ENCODE measurements around the gene DMRTC2.

The DMRTC2 gene

DNA sequence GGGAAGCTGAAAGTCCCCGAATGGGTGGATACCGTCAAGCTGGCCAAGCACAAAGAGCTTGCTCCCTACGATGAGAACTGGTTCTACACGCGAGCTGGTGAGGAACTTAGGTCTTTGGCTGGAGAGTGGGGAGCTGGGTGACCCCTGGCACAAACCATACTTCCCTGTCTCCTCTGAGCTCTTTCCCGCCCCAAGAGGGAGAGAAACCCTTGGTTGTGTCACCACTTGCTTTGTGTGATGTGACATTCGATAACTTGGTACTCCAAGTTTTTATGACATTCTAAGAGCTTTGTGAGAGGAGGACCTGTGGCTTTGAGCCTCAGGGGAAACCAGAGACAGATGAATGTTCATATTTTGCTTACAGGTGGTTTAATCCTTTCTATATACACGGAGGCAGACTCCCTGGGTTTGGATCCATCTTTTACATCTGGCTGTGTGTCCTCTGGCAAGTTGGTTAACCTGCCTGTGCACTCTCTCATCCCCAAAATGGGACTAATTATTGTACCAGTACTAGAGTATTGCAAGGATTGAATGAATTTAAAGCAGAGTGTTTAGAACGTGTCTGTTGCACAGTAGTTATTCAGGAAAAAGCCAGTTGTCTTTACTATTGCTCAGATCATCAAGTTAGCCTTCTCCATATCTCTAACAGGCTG lies 16.4 kb downstream of the DMRTC2 start:
- H3K4me3 ChIP-seq (ENCODE audit: low read depth, low read length) = peak overlapping the region; percentile 89
- ChIA-PET CTCF (interaction anchor here (0.6 to 4.3 kb wide), 7 partner anchors 9 to 382 kb away, joined by 3 to 34 read pairs (median 10); no protein-coding TSS in a partner anchor), POLR2A (interaction anchor here (0.6 to 3.9 kb wide), 8 partner anchors 10 to 97 kb away, joined by 3 to 118 read pairs (median 22); partner anchors contain the start of genes ARHGEF1 and RABAC1)
- peaks cover 56% of the 10 kb centered on the region in 2 experiments for H3K36me3 ChIP-seq (ENCODE audit: control insufficient read depth in 2 of 2, insufficient read depth in 1 of 2, low read length in 2 of 2)
- H3K27ac ChIP-seq (ENCODE audit: extremely low read depth, low read depth, low read length) = peak overlapping the region; percentile 100
- H3K9me3 ChIP-seq (ENCODE audit: control insufficient read depth, insufficient read depth, low read depth, low read length) = no peaks in the 10 kb centered on the region
- TF ChIP-seq ZNF654 (tag by site-specific recombination; IDR thresholded peaks at IDR 0.05; ENCODE audit: low read depth) = no peak
- peak; percentile 95 for TF ChIP-seq SCRT2 (tag by site-specific recombination; IDR thresholded peaks at IDR 0.05)
- TF ChIP-seq SCRT1 (tag by site-specific recombination; IDR thresholded peaks at IDR 0.05; ENCODE audit: borderline replicate concordance) = peak; percentile 97
- 0 out of 2 replicates have a peak, but pooled peaks have one; percentile 21 for TF ChIP-seq ZNF335 (tag by site-specific recombination; conservative IDR thresholded peaks at IDR 0.05)
- TF ChIP-seq, protein P1, sequence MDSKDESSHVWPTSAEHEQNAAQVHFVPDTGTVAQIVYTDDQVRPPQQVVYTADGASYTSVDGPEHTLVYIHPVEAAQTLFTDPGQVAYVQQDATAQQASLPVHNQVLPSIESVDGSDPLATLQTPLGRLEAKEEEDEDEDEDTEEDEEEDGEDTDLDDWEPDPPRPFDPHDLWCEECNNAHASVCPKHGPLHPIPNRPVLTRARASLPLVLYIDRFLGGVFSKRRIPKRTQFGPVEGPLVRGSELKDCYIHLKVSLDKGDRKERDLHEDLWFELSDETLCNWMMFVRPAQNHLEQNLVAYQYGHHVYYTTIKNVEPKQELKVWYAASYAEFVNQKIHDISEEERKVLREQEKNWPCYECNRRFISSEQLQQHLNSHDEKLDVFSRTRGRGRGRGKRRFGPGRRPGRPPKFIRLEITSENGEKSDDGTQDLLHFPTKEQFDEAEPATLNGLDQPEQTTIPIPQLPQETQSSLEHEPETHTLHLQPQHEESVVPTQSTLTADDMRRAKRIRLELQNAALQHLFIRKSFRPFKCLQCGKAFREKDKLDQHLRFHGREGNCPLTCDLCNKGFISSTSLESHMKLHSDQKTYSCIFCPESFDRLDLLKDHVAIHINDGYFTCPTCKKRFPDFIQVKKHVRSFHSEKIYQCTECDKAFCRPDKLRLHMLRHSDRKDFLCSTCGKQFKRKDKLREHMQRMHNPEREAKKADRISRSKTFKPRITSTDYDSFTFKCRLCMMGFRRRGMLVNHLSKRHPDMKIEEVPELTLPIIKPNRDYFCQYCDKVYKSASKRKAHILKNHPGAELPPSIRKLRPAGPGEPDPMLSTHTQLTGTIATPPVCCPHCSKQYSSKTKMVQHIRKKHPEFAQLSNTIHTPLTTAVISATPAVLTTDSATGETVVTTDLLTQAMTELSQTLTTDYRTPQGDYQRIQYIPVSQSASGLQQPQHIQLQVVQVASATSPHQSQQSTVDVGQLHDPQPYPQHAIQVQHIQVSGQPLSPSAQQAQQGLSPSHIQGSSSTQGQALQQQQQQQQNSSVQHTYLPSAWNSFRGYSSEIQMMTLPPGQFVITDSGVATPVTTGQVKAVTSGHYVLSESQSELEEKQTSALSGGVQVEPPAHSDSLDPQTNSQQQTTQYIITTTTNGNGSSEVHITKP (tag by site-specific recombination; IDR thresholded peaks at IDR 0.05) = 0 out of 2 replicates have a peak, but pooled peaks have one; percentile 21
- peaks cover 28% of the 10 kb centered on the region for H3K4me1 ChIP-seq (ENCODE audit: control insufficient read depth, insufficient read depth, low read length)

DNA sequence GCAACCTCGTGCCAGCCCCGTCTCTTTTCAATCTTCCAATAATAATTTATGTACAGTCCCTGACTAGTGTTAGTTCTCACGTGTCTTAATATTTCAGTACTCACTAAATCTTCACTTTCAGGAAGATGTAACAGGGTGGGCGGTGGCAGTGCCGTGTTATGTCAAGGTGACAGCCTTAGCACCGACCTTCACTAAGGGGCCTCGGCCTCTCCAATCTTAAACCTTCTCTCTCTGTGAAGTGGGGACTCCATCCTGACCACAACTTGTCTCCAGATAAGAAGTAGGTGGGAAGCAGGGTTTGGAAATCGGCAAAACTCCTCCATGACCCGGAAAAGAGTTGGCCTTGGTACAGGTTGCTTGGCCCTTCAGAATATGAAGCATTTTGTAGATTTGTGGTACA lies 17.0 kb downstream of the DMRTC2 start:
- TF ChIP-seq ZNF239 (tag by site-specific recombination; IDR thresholded peaks at IDR 0.05) (0 out of 2 replicates have a peak, but pooled peaks have one; percentile 0), ZXDB (tag by site-specific recombination; IDR thresholded peaks at IDR 0.05) (no peak)
- Histone ChIP-seq H3K9me3 (ENCODE audit: control insufficient read depth, insufficient read depth, low read depth, low read length) (no peaks in the 10 kb centered on the region), H3K4me3 (ENCODE audit: low read depth, low read length) (peak overlapping the region; percentile 89), H3K27ac (ENCODE audit: extremely low read depth, low read depth, low read length) (peak overlapping the region; percentile 100), H3K36me3 (ENCODE audit: control insufficient read depth in 2 of 2, insufficient read depth in 1 of 2, low read length in 2 of 2) (peaks cover 62% of the 10 kb centered on the region in 2 experiments), H3K4me1 (ENCODE audit: control insufficient read depth, insufficient read depth, low read length) (peaks cover 31% of the 10 kb centered on the region)
- POLR2A ChIA-PET = interaction anchor here (0.5 to 3.4 kb wide), 9 partner anchors 11 to 97 kb away, joined by 3 to 68 read pairs (median 7); partner anchors contain the start of genes ARHGEF1, CD79A and RABAC1
- CTCF ChIA-PET = interaction anchor here (0.6 to 3.2 kb wide), 5 partner anchors 11 to 1437 kb away, joined by 3 to 21 read pairs (median 4); no protein-coding TSS in a partner anchor

DNA sequence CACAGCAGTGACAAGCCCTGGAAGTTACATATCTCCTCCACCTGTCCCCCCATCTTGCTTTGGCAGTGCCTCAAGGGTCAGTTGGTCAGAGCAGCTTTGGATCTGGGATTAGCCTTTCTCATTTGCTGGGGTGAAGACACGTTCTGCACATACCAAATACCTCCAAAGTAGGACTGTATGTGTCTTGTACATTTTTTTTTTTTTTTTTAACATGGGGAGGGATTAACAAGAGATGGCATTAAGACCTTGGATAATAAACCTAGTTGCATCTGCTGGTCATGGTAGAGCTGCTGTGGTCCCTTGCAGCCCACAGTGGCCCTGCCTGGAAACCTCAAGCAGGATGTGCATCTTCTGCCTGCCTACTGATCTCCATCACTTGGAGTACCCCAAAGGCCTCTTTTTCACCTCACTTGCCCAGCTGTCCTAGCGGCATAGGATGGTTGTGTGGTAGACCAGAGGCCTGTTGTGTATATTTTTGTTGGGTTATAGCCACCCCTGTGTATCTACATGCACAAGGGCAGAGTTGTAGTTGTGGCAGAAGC lies 17.7 kb downstream of the DMRTC2 start:
- ChIA-PET CTCF (interaction anchor here (0.6 to 2.2 kb wide), 6 partner anchors 11 to 1438 kb away, joined by 3 to 19 read pairs (median 4); no protein-coding TSS in a partner anchor), POLR2A (interaction anchor here (0.5 to 3.4 kb wide), 10 partner anchors 10 to 1707 kb away, joined by 3 to 68 read pairs (median 6); partner anchors contain the start of genes ARHGEF1, CD79A and RABAC1)
- peaks cover 31% of the 10 kb centered on the region for H3K4me1 ChIP-seq (ENCODE audit: control insufficient read depth, insufficient read depth, low read length)
- TF ChIP-seq, protein P2, sequence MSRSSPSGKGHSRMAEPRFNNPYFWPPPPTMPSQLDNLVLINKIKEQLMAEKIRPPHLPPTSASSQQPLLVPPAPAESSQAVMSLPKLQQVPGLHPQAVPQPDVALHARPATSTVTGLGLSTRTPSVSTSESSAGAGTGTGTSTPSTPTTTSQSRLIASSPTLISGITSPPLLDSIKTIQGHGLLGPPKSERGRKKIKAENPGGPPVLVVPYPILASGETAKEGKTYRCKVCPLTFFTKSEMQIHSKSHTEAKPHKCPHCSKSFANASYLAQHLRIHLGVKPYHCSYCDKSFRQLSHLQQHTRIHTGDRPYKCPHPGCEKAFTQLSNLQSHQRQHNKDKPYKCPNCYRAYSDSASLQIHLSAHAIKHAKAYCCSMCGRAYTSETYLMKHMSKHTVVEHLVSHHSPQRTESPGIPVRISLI (tag by site-specific recombination; IDR thresholded peaks at IDR 0.05) = peak; percentile 82
- TF ChIP-seq ZNF239 (tag by site-specific recombination; IDR thresholded peaks at IDR 0.05) (0 out of 2 replicates have a peak, but pooled peaks have one; percentile 3), ZNF132 (tag by site-specific recombination; IDR thresholded peaks at IDR 0.05; ENCODE audit: borderline replicate concordance) (no peak)
- peak overlapping the region; percentile 15 for H3K4me3 ChIP-seq (ENCODE audit: low read depth, low read length)
- H3K9me3 ChIP-seq (ENCODE audit: control insufficient read depth, insufficient read depth, low read depth, low read length) = no peaks in the 10 kb centered on the region
- peaks cover 68 to 69% of the 10 kb centered on the region in 2 experiments for H3K36me3 ChIP-seq (ENCODE audit: control insufficient read depth in 2 of 2, insufficient read depth in 1 of 2, low read length in 2 of 2)
- peak overlapping the region; percentile 100 for H3K27ac ChIP-seq (ENCODE audit: extremely low read depth, low read depth, low read length)
